Small intestine (tissue), 7 donors: ENCODE results near the gene CST3. TPM values are rescaled to one million over a fixed set of nuclear protein-coding genes. Genes with fewer than 3 reads are reported as not detected.
A peak's percentile ranks its signal among the peaks of the same experiment; 100 is the strongest.
"Not testable (repeated sequence)": the region's sequence is repeated elsewhere in the genome, so short reads cannot be mapped to it uniquely, and the experiment has no call there.

Experiments used
- DNase-seq, 2 donors: peaks; one replicate each; pipeline versions ENCODE4 v3.0.0 to v3.0.0-alpha.2; 2013
- FAIRE-seq: peaks from 2 replicates; lab custom pipeline; 2012; peaks lifted over from hg19 to GRCh38; lab: Jason Lieb, UNC
- H3K27ac ChIP-seq, 3 donors: one replicate each; pipeline ENCODE4 v1.5.1; 2013; ENCODE audit warnings: low read length in 2 of 3, mild to moderate bottlenecking in 2 of 3, control low read depth in 1 of 3, inconsistent platforms in 1 of 3, low read depth in 1 of 3, moderate library complexity in 1 of 3
- H3K27me3 ChIP-seq, 3 donors: one replicate each; pipeline ENCODE4 v1.6.1; 2013; ENCODE audit warnings: low read length in 3 of 3, inconsistent platforms in 1 of 3; ENCODE audit not compliant: control insufficient read depth in 3 of 3, insufficient read depth in 3 of 3
- H3K36me3 ChIP-seq, 3 donors: one replicate each; pipeline ENCODE4 v1.6.1; 2013; ENCODE audit warnings: low read length in 3 of 3, inconsistent platforms in 1 of 3, low read depth in 1 of 3, mild to moderate bottlenecking in 1 of 3, moderate library complexity in 1 of 3; ENCODE audit not compliant: control insufficient read depth in 3 of 3, insufficient read depth in 2 of 3
- H3K4me1 ChIP-seq, 3 donors: one replicate each; pipeline ENCODE4 v1.6.1; 2013; ENCODE audit warnings: low read length in 2 of 3, inconsistent platforms in 1 of 3, low read depth in 1 of 3, mild to moderate bottlenecking in 1 of 3, moderate library complexity in 1 of 3; ENCODE audit not compliant: control insufficient read depth in 3 of 3, insufficient read depth in 2 of 3
- H3K4me3 ChIP-seq, 3 donors: one replicate each; pipeline ENCODE4 v1.5.1; 2013; ENCODE audit warnings: low read length in 3 of 3, control low read depth in 1 of 3, inconsistent platforms in 1 of 3, low read depth in 1 of 3, mild to moderate bottlenecking in 1 of 3, moderate library complexity in 1 of 3
- H3K9me3 ChIP-seq, 2 donors: one replicate each; pipeline ENCODE4 v1.6.1; 2013; ENCODE audit warnings: low read depth in 1 of 2, low read length in 1 of 2; ENCODE audit not compliant: control insufficient read depth in 2 of 2, insufficient read depth in 1 of 2
- WGBS, 3 donors: extraction: QIAGEN DNeasy Blood & Tissue Kit; methylation state at CpG; one replicate each; pipeline ENCODE4 v1.1.7; 2013; 5-methylcytosine and 5-hydroxymethylcytosine counted together
- polyA plus RNA-seq, 4 donors: library from polyadenylated mRNA; stranded (reverse) in 3 of 4; unstranded in 1 of 4; fragments of 200-250 nt in 3 of 4; fragments of 120-200 nt in 1 of 4; gene quantifications; one replicate each; pipeline versions ENCODE4 v1.2.1 to v1.2.3, GENCODE V29; 2013
- donor health status: healthy with polysubstance abuse.
- donor health status: control.
- donor health status: control.
- donor health status: Bipolar disorder and iron deficiency.
- donor health status: healthy.

The CST3 gene
- polyA plus RNA-seq, 4 donors, result 443 to 907 (median 470) TPM

DNA sequence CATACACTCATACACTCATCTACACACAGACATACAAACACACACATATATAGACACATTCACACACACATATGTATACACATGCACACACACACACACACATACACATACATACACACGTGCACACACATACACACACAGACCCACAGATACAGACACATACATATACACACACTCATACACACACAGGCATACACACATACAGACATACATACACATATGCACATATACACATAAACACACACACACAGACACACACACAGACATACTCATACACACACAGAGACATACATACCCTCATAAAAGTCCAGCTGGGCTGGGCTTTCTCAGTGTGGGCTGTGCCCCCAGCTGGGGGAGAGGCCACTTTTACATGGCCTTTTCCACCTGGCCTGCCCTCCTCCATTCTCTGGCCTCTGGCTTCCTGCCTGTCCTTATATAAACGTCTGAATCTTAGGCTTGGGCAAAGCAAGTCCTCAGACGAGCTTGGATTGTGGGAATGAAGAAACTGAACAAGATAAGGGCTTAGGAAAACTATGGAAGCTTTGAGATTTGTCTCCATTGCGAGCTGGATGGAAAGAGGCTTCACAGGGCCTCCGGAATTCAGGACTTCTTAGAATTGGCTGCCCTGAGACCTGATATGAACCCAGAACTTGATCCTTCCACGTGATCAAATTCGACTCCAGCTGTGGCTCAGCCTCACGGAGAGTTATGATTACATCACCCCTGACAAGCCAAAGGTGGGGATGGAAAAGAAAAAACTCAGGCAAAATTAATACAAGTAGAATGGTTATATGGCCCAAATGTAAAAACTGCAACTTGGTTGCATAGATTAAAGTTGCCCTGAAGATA is 22.5 kb upstream of the CST3 start:
- no peaks in the 10 kb centered on the region for H3K36me3 ChIP-seq
- WGBS, 3 donors, result 25 to 42% (median 37%) methylated on average over 8 of the region's 8 CpGs
- FAIRE-seq, result no peak
- H3K27ac ChIP-seq, result peak overlapping the region in 2 of 3 donors; percentile 69 to 78
- H3K4me1 ChIP-seq, result peaks cover 0 to 44% (median 3%) of the 10 kb centered on the region in 3 donors
- peak in 1 of 2 donors; percentile 72 for DNase-seq
- no peaks in the 10 kb centered on the region for H3K9me3 ChIP-seq
- no peak overlapping the region for H3K4me3 ChIP-seq
- H3K27me3 ChIP-seq, result no peaks in the 10 kb centered on the region

DNA sequence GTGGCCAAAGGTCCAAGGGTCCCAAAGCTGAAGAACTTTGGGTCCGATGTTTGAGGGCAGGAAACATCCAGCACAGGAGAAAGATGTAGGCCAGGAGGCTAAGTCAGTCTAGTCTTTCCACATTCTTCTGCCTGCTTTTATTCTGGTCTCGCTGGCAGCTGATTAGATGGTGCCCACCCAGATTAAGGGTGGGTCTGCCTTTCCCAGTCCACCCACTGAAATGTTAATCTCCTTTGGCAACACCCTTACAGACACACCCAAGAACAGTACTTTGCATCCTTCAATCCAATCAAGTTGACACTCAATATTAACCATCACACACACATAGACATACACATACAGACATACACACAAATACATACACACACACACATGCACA is 21.8 kb upstream of the CST3 start:
- DNase-seq, FAIRE-seq, H3K9me3 ChIP-seq, H3K4me3 ChIP-seq, H3K36me3 ChIP-seq, H3K27me3 ChIP-seq: not testable (repeated sequence)
- H3K27ac ChIP-seq, result peak overlapping the region in 1 of 3 donors; percentile 49
- H3K4me1 ChIP-seq, result peaks cover 0 to 44% (median 3%) of the 10 kb centered on the region in 3 donors
- WGBS, 3 donors, result 26 to 72% (median 45%) methylated on average over 2 of the region's 2 CpGs

DNA sequence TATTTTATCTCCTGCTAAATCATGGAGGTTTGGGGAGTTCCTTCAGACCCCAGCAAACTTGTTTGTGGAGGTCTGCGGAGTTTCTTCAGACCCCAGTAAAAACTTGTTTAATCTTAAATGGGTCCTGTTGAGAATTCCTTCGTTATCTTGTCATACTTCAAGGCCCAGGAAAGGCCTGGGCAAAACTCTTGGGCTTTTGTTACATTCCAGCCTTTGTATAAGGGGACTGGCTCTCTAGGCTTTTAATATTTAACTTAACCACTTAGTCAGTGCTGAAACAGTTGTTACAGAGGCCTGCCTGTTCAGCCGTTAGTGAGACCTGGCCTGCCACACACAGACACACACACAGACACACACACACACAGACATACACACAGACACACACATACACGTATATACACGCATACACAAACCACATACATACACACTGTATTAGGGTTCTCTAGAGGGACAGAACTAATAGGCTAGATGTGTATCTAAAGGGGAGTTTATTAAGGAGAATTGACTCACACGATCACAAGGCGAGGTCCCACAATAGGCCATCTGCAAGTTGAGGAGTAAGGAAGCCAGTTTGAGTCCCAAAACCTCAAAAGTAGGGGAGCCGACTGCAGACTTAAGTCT is 21.3 kb upstream of the CST3 start:
- FAIRE-seq, result no peak
- Histone ChIP-seq H3K36me3 (no peaks in the 10 kb centered on the region), H3K9me3 (no peaks in the 10 kb centered on the region), H3K27ac (peak overlapping the region in 1 of 3 donors; percentile 52), H3K27me3 (no peaks in the 10 kb centered on the region), H3K4me3 (no peak overlapping the region), H3K4me1 (peaks cover 0 to 45% (median 3%) of the 10 kb centered on the region in 3 donors)
- DNase-seq, result peak in 1 of 2 donors; percentile 51
- WGBS, 3 donors, result 50 to 76% (median 51%) methylated on average over 8 of the region's 8 CpGs

DNA sequence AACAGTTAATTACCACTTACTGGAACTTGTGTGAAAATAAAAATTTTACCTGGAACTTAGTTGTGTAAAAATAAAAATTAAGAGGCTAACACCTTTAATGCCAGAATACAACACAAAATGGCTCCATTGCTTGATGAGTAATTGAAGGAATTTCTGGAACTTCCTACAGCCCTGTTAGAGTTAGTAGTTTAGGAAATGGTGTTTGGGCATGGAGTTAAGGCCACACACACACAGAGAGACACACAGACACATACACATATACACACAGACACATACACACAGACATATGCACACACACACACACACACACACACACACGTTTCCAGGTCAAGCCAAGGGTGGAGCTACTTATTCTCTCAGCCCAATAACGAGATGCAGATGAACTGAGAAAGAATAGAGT is 20.6 kb upstream of the CST3 start:
- H3K27ac ChIP-seq, result peak overlapping the region in 1 of 3 donors; percentile 52
- H3K27me3 ChIP-seq, result no peaks in the 10 kb centered on the region
- H3K4me1 ChIP-seq, result peaks cover 0 to 53% (median 3%) of the 10 kb centered on the region in 3 donors
- H3K36me3 ChIP-seq, result no peaks in the 10 kb centered on the region
- H3K9me3 ChIP-seq, result no peaks in the 10 kb centered on the region
- no peak for FAIRE-seq
- H3K4me3 ChIP-seq, result no peak overlapping the region
- DNase-seq, result no peak
- 33 to 71% (median 65%) methylated on average over 2 of the region's 2 CpGs for WGBS, 3 donors

DNA sequence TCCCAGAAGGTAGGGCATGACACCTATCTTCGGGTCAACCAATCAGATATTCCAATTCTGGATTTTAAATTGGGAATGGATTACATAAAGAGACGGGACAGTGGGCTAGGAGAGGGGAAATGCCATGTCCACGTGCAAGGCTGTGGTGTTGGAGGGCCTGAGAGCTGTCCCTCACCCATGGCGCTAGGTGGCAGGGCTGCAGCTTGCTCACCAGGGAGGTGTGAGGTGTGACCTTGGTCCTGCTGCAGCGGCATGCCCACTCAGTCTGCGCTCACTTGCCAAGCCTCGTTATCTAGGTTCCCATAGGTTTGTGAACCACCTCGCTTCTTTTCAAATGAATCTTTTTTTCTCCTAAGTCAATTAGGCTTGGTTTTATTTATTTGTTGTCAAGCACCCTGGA is 19.4 kb upstream of the CST3 start:
- Histone ChIP-seq H3K4me3 (no peak overlapping the region), H3K27me3 (no peaks in the 10 kb centered on the region), H3K4me1 (peaks cover 0 to 45% (median 3%) of the 10 kb centered on the region in 3 donors), H3K27ac (no peak overlapping the region), H3K9me3 (peaks cover 0 to 4% of the 10 kb centered on the region in 2 donors), H3K36me3 (no peaks in the 10 kb centered on the region)
- FAIRE-seq, result no peak
- no peak for DNase-seq
- 46 to 71% (median 48%) methylated on average over 8 of the region's 8 CpGs for WGBS, 3 donors

DNA sequence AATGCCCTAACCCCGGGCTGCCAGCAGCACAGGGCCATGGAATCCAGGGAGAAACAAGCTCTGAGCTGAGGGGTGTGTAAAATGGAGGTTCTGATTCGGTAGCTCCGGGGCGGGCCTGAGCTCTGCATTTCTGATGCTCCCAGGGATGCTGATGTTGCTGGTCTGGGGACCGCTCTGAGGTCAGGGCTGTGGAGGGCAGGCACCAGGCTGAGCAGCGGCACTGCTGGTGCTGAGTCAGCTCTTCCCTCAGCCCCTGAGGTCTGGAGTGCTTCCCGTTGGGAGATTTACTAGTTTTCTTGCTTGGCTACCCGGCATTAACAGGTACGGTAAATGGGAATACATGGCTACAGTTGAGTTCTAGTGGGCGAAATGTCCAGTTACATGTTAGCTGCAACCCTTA is 18.6 kb upstream of the CST3 start:
- H3K36me3 ChIP-seq, result no peaks in the 10 kb centered on the region
- no peak for FAIRE-seq
- no peaks in the 10 kb centered on the region for H3K27me3 ChIP-seq
- DNase-seq, result no peak
- H3K9me3 ChIP-seq, result peaks cover 0 to 5% of the 10 kb centered on the region in 2 donors
- 75 to 85% (median 81%) methylated on average over 10 of the region's 10 CpGs for WGBS, 3 donors
- no peak overlapping the region for H3K4me3 ChIP-seq
- peaks cover 0 to 38% (median 3%) of the 10 kb centered on the region in 3 donors for H3K4me1 ChIP-seq
- H3K27ac ChIP-seq, result peak overlapping the region in 1 of 3 donors; percentile 14

DNA sequence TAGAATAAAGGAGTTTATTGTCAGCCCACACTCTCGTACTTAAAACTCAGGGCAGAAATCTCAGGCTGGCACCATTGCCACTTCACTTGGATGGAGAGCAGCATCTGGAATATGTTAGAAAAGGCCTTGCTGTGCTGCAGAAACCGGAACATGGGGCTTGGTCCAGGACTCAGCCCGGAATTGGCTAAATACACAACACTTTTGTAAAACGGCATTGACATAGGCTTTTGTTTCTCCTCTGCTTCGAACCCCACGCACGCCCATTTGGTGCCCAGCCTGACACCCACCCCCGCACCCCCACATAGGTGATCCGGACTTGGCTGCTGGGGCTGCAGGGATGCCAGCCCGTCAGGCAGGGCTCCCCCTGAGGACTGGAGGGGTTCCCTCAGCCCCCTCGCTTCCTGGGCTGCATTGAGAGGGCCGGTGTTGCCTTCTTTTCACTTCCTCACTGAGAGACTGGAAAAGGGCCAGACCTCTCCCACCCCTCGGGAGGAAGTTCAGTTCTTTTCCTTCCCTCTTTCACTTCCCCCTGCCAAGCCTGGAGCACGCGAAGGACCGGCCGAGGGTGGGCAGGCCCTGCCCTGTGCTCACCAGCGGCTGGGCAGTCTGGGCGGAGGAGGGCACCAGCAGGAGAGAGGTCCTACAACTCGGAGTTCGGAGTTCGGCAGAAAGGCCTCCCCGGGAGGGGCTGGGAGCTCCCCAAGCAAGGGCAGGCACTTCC is 17.9 kb upstream of the CST3 start:
- no peak overlapping the region for H3K4me3 ChIP-seq
- no peak for DNase-seq
- H3K9me3 ChIP-seq, result peaks cover 0 to 5% of the 10 kb centered on the region in 2 donors
- H3K36me3 ChIP-seq, result no peaks in the 10 kb centered on the region
- H3K4me1 ChIP-seq, result peaks cover 0 to 35% (median 0%) of the 10 kb centered on the region in 3 donors
- no peaks in the 10 kb centered on the region for H3K27me3 ChIP-seq
- FAIRE-seq, result no peak
- WGBS, 3 donors, result 45 to 72% (median 67%) methylated on average over 23 of the region's 23 CpGs
- H3K27ac ChIP-seq, result peak overlapping the region in 1 of 3 donors; percentile 12

DNA sequence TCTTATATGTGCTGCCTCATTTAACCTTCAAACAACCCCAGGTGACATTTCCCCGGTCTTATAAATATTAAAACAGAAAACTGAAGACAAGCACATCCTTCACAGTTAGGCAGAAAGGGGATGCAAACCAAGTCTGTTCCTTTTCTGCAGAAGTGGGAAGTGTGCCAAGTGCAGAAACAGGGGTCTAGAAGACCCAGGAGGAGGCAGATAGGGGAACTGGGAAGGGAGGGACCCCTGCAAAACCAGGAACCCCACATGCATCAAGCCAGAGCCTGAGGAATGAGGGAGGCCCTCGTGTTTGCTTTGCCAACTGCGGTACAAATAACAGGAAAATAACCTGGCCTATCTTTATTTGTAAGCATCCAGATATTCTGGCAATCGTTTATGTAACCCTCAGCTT is 17.0 kb upstream of the CST3 start:
- H3K27ac ChIP-seq, result no peak overlapping the region
- H3K27me3 ChIP-seq, result no peaks in the 10 kb centered on the region
- FAIRE-seq (no peak), DNase-seq (no peak)
- H3K4me3 ChIP-seq, result no peak overlapping the region
- H3K36me3 ChIP-seq, result no peaks in the 10 kb centered on the region
- 51 to 71% (median 53%) methylated on average over 4 of the region's 4 CpGs for WGBS, 3 donors
- peaks cover 0 to 5% of the 10 kb centered on the region in 2 donors for H3K9me3 ChIP-seq
- peaks cover 0 to 25% (median 0%) of the 10 kb centered on the region in 3 donors for H3K4me1 ChIP-seq
